Measurements from ENCODE around the gene FAM20C. TPM values are rescaled to one million over a fixed set of nuclear protein-coding genes. Genes with fewer than 3 reads are reported as not detected.

FAM20C gene
- total and polyA plus RNA-seq, 4 donors = 17.3 to 86.9 (median 45.9) TPM

DNA sequence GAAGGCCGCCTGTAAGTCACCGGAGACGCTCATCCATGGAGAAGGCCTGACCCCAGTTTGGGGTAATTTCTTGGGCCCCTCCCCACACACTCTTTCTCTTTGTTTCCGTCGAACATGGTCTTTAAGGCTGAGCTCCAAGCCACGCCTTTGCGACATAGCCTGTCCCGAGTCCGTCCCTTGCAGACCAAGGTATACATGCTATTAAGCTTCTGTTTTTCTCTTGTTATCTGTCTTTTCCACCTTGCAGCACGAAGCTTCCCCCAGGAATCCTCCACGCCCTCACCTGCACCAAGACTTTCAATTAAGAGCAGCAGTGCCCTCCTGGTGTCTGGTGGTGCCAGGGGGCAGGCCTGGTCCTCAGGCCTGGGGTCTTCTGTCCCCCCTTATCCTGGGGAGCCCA, 4.2 kb upstream of the FAM20C start:
- no peak for ATAC-seq (ENCODE audit: insufficient read depth, low FRiP score)
- Histone ChIP-seq H3K36me3 (ENCODE audit: control insufficient read depth in 4 of 4, insufficient read depth in 4 of 4, low read length in 4 of 4) (peaks cover 0 to 7% (median 0%) of the 10 kb centered on the region in 4 donors), H3K27me3 (ENCODE audit: control insufficient read depth in 3 of 3, insufficient read depth in 3 of 3, low read length in 2 of 3) (peaks cover 0 to 13% (median 0%) of the 10 kb centered on the region in 3 donors), H3K9ac (ENCODE audit: insufficient read depth in 1 of 2, low read length in 2 of 2) (no peak overlapping the region), H3K4me3 (no peak overlapping the region), H3K27ac (ENCODE audit: low read depth in 1 of 2, low read length in 1 of 2) (no peak overlapping the region), H3K4me1 (ENCODE audit: control insufficient read depth in 5 of 5, insufficient read depth in 5 of 5, low read length in 5 of 5) (peaks cover 0 to 27% (median 7%) of the 10 kb centered on the region in 5 donors), H3K9me3 (ENCODE audit: control insufficient read depth in 4 of 4, insufficient read depth in 3 of 4, low read length in 3 of 4) (peaks cover 0 to 2% (median 0%) of the 10 kb centered on the region in 4 donors)
- WGBS, 2 donors = 85 to 87% methylated on average over 11 of the region's 11 CpGs
- TF ChIP-seq, protein P1, sequence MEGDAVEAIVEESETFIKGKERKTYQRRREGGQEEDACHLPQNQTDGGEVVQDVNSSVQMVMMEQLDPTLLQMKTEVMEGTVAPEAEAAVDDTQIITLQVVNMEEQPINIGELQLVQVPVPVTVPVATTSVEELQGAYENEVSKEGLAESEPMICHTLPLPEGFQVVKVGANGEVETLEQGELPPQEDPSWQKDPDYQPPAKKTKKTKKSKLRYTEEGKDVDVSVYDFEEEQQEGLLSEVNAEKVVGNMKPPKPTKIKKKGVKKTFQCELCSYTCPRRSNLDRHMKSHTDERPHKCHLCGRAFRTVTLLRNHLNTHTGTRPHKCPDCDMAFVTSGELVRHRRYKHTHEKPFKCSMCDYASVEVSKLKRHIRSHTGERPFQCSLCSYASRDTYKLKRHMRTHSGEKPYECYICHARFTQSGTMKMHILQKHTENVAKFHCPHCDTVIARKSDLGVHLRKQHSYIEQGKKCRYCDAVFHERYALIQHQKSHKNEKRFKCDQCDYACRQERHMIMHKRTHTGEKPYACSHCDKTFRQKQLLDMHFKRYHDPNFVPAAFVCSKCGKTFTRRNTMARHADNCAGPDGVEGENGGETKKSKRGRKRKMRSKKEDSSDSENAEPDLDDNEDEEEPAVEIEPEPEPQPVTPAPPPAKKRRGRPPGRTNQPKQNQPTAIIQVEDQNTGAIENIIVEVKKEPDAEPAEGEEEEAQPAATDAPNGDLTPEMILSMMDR (IDR thresholded peaks at IDR 0.05; ENCODE audit: control extremely low read depth, extremely low read depth) = no peak
- DNase-seq = no peak

DNA sequence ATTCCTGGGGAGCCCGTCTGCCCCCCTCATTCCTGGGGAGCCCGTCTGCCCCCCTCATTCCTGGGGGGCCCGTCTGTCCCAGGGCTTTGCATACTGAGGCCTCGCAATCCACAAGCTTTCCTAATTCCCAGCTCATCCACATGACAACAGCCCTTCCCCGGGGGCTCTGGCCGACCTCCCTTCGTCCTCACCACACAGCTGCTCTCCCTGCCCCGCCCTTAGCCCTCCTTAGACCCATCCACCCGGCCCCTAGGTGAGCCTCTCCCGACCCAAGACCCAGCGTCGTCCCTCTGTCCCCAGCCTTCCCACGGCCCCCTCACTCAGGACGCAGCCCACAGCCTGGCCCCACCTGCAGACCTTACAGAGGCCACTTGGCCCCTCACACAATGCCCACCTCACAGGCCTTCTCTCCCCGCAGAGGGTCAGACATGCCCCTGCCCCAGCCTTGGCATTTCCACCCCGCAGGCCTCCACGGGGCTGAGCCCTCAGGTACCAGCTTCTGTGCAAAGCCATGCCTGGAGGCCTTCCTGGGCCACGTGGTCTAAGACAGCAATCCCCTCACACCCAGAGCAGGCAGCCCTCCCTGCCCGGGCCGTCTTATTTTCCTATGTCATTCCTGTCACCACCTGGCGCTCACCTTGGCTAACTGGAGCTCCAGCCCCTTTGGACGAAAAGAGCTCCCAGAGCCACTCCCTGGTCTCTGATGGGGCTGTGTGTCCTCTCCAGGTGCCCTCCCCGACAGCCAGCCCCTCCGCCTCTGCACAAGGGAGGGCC, 3.5 kb upstream of the FAM20C start:
- whole genome bisulfite sequencing, 2 donors = 75 to 80% methylated on average over 20 to 24 of the region's 24 CpGs
- Histone ChIP-seq H3K4me1 (ENCODE audit: control insufficient read depth in 5 of 5, insufficient read depth in 5 of 5, low read length in 5 of 5) (peaks cover 0 to 30% (median 9%) of the 10 kb centered on the region in 5 donors), H3K27ac (ENCODE audit: low read depth in 1 of 2, low read length in 1 of 2) (no peak overlapping the region), H3K36me3 (ENCODE audit: control insufficient read depth in 4 of 4, insufficient read depth in 4 of 4, low read length in 4 of 4) (peaks cover 0 to 7% (median 0%) of the 10 kb centered on the region in 4 donors), H3K9me3 (ENCODE audit: control insufficient read depth in 4 of 4, insufficient read depth in 3 of 4, low read length in 3 of 4) (peaks cover 0 to 2% (median 0%) of the 10 kb centered on the region in 4 donors), H3K27me3 (ENCODE audit: control insufficient read depth in 3 of 3, insufficient read depth in 3 of 3, low read length in 2 of 3) (peaks cover 0 to 14% (median 0%) of the 10 kb centered on the region in 3 donors), H3K4me3 (no peak overlapping the region), H3K9ac (ENCODE audit: insufficient read depth in 1 of 2, low read length in 2 of 2) (no peak overlapping the region)
- DNase-seq (no peak), ATAC-seq (ENCODE audit: insufficient read depth, low FRiP score) (no peak)
- TF ChIP-seq, protein P1 (IDR thresholded peaks at IDR 0.05; ENCODE audit: control extremely low read depth, extremely low read depth) = no peak

DNA sequence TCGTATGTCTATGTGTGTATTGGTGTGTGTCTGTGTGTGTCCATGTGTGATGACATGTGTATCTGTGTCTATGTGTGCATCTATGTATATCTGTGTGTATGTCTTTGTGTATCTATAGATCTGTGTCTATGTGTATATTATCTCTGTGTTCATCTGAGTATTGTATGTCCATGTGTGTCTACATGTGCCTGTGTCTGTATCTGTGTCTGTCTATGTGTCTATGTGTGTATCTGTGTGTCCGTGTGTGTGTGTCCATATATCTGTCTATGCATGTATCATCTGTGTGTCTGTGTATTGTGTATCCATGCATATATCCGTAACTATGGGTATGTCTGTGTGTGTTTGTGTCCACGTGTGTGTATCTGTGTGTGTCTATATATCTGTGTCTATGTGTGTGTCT, 2.7 kb upstream of the FAM20C start:
- DNase-seq (no peak), ATAC-seq (ENCODE audit: insufficient read depth, low FRiP score) (no peak)
- Histone ChIP-seq H3K27me3 (ENCODE audit: control insufficient read depth in 3 of 3, insufficient read depth in 3 of 3, low read length in 2 of 3) (peaks cover 0 to 16% (median 0%) of the 10 kb centered on the region in 3 donors), H3K27ac (ENCODE audit: low read depth in 1 of 2, low read length in 1 of 2) (no peak overlapping the region), H3K4me3 (no peak overlapping the region), H3K9ac (ENCODE audit: insufficient read depth in 1 of 2, low read length in 2 of 2) (no peak overlapping the region), H3K9me3 (ENCODE audit: control insufficient read depth in 4 of 4, insufficient read depth in 3 of 4, low read length in 3 of 4) (peaks cover 0 to 2% (median 0%) of the 10 kb centered on the region in 4 donors), H3K36me3 (ENCODE audit: control insufficient read depth in 4 of 4, insufficient read depth in 4 of 4, low read length in 4 of 4) (peaks cover 0 to 7% (median 0%) of the 10 kb centered on the region in 4 donors), H3K4me1 (ENCODE audit: control insufficient read depth in 5 of 5, insufficient read depth in 5 of 5, low read length in 5 of 5) (peaks cover 0 to 30% (median 14%) of the 10 kb centered on the region in 5 donors)
- 81 to 94% methylated on average over 4 of the region's 4 CpGs for WGBS, 2 donors
- TF ChIP-seq, protein P1 (IDR thresholded peaks at IDR 0.05; ENCODE audit: control extremely low read depth, extremely low read depth) = no peak
